ENCODE measurements around the gene CYTH1.

Gene CYTH1, protein sequence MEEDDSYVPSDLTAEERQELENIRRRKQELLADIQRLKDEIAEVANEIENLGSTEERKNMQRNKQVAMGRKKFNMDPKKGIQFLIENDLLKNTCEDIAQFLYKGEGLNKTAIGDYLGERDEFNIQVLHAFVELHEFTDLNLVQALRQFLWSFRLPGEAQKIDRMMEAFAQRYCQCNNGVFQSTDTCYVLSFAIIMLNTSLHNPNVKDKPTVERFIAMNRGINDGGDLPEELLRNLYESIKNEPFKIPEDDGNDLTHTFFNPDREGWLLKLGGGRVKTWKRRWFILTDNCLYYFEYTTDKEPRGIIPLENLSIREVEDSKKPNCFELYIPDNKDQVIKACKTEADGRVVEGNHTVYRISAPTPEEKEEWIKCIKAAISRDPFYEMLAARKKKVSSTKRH

DNA sequence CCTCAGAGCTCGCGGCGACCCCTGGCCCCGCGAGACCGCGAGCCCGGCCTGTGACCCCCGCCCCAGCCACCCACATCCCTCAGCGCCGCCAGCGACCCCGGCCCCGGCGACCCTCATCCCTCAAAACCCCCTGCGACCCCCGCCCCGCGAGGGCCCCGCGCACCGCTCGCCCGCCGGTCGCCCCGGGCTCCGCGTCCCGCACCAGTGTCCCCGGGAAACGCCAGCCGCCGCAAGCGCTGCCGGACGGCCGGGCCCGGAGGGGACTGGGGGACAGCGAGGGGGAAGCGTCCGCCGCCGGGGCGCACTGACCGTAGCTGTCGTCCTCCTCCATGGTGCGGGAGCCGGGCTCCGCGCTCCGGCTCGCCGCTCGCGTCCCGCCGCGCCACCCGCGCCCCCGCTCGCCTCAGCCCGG, at the start of gene CYTH1:
Gene CYTH1, minus strand, starts transcription at position 381 of the 412 bp plus-strand sequence. Its CDS starts 50 bp downstream, at position 331.
- no peak for DNase-seq (ENCODE audit: low read depth)

DNA sequence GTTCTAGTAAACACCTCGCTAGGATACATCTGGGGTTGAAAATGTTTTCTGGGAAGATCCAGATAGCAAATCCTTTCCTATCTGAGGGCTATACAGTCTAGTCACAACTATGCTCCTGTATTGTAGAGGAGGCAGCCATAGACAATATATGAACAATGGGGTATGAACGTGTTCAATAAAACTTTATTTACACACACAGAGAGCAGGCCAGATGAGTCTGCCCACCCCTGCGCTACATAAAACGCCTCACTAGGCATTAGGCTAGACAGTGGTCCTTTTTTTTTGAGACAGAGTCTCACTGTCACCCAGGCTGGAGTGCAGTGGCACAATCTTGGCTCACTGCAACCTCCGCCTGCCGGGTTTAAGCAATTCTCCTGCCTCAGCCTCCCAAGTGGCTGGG, 47.4 kb upstream of the CYTH1 start:
- no peak for DNase-seq (ENCODE audit: low read depth)

DNA sequence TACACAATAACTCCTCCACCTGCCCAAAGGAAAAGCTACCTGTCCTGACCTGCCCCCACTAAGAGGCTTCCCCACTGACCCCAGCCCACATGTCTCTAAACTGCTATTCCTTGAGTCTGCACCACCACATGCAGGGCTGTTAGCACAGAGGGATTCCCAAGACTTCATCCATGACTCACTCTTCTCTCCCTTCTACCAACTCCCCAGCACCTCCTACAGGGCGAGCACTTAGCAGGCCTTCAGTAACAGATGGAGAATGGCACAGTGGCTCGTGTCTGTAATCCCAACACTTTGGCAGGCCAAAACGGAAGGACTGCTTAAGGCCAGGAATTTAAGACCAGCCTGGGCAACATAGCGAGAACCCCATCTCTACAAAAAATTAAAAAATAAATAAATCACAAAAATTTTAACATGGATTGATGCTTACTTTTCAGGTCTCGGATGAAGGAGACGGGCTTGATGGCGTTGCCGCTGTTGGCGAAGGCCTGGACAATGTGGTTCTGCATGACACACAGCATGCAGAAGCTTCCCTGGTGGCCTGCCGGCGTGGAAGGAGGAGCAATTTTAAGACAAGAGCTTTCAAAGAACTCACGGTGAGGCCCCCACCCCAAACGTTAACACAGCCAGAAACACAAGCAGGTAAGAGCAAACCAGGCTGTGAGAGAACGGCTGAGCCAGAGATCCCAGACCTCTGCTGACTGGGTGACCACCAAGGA, 46.6 kb upstream of the CYTH1 start:
- no peak for DNase-seq (ENCODE audit: low read depth)

DNA sequence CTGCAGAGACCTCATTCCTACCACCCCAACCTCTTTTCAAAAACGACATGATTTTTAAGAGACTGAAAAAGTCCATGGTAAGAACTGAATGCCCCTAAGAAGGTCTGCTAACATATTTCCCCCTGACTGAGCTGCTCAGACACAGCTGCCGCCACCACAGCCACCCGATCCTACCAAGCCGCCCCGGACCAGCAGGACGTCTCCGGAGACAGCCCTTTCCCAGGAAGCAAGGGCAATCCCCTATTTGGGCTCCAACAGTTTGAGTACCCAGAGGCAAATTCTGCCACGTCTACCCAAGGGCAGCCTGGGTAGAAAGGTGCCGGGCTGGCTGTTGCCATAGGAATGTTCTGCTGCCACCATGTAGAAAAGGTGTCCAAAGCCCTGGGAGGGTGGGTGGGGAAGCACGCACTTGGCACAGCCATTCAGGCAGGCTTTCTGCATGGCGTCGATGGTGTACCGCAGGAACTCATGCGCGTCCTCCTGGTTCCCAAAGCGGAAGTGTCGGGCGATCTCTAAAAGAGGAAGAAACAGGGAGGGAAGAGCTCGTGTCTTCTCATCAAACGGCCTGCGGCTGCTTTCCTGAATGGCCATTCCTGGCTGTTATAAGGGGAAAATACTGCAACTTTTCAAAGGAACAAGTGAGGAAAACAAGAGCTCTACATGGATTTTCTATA, 44.9 kb upstream of the CYTH1 start:
- DNase-seq (ENCODE audit: low read depth), result no peak

DNA sequence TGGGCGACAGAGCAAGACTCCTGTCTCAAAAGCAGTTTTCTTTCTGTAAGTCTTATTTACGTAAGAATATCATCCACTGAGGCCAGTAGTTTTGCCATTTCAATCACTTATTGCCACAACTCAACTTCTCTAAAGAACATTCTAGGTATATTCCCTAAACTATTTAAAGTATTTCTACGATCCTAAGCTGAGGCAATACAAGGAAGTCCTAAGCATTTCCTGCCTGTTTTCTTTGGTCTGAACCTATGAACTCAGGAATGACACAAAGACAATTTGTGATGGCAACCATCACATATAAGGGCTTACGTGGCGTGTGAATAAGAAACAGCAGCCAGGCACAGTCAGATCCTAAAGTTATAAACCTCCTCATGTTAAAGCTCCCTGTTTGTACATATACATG, 44.3 kb upstream of the CYTH1 start:
- DNase-seq (ENCODE audit: low read depth), result no peak

DNA sequence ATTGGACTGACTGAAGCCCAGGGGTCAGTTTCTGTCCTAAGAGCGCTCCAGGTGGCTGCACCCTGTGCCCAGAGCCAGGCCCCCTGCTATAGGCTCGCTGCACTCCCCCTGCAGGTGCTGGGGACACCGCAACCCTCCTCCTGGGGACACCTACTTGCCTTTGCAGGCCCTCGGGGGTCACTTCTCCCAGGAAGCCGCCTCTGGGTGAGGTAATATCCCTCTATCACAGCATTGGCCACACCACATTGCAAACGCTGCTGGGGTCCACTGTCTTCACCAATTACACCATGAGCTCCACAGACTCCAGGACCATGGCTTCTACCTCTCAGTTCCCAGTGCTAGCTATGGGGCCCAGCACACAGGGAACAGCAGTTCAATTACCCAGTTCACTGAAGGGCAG, 43.6 kb upstream of the CYTH1 start:
- DNase-seq (ENCODE audit: low read depth), result no peak

DNA sequence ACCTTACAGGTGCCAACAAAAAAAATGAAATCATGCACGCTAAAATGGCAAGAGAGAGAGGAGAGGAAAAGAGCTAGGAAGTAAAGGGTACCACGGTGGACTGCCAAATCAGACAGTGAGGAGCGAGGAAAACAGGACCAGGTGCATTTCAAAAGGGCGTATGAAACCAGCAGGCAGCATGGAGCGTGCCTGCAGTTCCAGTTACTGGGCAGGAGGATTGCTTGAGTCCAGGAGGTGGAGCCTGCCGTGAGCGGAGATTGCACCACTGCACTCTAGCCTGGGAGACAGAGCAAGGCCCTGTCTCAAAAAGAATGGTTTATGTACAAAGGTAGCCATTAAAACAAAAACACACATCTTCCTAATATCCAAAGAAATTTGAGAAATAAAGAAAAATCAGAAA, 42.2 kb upstream of the CYTH1 start:
- DNase-seq (ENCODE audit: low read depth), result no peak

DNA sequence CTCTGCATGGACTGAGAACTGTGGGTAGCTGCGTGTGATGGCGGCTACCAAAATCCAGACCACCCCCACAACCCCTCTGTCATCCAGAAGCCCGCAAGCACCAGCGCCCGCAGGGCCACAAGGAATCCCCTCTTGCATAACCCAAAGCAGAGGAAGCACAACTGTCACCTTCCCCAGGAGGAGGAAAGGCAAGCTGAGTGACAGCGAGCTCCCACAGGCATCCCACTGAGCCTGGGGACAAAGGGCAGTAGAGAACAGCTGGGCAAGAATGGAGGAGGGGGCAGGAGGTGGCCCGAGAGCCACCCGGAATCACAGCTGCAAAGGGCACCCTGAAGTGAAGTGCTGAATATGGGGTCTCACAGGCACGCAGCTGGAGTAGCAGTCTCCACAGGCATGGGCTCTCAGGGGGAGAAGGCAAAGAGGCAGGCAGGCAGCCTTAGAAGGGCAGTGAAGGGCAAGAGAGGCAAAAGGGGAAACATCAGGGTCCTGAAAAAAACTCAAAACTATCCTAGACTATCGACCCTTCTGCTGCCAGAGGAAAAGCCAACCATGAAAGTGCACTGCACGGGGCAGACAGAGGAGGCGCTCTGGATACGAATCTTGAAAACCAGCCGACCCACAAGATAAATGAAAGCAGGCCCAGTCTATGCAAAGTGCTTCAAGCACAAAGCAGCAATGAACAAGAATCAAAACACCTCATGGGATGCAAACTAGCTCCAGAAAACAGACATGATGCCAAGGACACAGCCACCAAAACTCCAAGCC, 41.4 kb upstream of the CYTH1 start:
- DNase-seq (ENCODE audit: low read depth), result no peak

DNA sequence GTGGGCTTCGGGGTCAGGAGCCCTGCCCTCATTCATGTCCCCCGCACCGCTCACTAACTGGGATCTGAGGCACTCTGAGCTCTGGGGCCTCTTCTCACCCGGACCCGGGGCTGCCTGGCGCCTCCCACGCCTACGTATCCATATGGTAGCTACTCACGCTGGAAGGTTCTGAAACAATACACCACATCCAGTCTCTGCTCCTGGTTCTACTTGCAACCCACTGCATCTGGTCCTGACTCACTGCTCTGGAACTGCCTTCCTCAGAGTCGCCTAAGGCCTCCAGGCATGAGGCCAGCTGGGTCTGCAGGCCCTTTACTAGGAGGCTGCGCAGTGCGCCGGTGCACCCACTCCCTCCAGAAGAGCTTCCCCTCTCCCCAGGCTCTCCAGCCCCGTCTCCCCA, 40.5 kb upstream of the CYTH1 start:
- no peak for DNase-seq (ENCODE audit: low read depth)

DNA sequence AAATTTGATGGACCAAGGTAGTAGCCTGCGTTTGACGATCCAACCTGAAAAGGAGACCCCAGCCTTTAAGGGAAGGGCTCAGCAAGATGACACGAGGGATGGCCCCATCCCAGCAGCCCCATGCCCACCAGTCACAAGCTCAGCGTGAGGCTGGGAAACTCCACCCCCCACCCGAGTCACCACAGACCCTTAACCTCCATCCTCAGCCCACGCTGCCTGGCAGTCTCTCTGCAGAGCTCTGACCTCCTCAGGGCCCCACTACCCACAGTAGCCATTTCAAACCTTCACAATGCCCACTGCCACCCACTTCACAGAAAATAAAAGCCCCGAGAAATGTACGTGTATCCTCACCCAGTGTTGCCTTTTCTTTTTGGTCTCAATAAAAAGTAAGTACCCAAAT, 39.9 kb upstream of the CYTH1 start:
- no peak for DNase-seq (ENCODE audit: low read depth)

DNA sequence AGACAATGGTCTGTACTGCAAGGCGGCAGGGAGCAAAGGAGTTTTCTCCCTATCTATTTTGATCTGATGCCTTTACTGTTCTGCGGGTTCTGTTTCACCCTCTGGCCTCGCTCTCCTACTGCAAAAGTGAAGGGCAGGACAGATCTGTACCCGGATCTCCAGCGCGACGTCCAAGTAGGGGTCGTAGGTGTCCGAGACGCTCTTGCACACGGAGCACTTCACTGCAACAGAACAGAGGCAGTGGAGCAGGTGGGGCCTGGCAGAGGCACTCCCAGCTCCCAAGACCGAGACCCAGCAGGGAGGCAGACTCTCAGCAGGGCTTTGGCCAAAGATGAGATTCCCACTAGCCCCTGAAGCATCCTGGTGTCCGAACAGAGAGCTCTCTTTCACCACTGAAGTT, 38.8 kb upstream of the CYTH1 start:
- no peak for DNase-seq (ENCODE audit: low read depth)

DNA sequence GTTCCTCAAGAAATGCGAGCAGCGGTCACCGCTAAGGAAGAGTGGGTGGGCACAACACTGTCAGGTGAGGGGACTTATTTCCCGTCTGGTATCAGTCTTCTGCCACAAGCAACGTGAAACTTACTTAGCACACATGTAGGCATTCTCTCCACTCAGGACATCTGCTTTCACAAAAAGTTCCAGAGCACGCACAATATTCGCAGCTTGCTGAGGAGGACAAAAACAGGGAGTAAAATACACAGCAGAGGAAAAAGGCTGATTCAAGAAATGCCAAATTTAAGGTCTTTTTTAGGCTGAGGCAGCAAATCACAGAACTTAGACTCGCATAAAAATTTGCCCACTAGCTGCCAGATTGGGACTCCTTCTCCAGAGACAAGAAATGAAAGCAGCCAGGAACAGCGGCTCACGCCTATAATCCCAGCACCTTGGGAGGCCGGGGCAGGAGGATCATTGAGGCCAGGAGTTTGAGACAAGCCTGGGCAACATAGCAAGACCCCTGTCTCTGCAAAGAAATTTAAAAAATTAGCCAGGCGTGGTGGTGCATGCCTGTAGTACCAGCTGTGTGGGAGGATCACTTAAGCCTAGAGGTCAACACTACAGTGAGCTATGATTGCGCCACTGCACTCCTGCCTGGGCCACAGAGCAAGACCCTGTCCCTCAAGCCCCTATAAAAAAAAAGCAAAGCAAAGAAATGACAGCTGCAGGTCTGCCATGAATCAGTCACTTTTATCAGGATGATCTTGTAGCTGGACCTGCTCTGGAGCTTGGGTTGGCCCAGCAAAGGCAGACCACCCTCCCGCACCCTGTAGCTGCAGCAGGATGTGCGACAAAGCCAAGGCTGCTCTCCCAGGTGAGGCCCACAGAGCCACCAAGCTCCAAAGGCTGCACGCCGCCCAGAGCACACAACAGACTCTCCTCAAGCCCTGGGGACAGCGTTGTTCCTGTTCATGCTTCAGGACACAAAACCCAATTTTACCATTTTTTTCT, 38.0 kb upstream of the CYTH1 start:
- DNase-seq (ENCODE audit: low read depth), result no peak

DNA sequence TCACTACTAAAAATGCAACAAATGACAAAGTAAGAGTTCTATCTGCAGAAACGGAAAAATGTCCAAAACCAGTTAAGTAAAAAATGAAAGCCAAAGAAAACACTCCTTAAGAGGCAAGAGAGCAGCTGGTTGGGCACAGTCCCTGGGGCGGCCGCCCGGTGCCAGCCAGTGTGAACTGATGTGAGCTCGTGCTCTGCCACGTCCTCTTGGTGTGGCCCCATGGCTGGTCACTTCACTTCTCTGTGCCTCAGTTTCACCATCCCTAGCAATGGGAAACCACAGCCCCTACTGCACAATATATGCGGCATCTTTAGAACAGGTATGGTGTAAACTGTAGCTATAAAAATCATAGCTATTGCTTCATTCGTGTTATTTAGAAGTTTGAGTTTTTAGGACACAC, 37.3 kb upstream of the CYTH1 start:
- no peak for DNase-seq (ENCODE audit: low read depth)

DNA sequence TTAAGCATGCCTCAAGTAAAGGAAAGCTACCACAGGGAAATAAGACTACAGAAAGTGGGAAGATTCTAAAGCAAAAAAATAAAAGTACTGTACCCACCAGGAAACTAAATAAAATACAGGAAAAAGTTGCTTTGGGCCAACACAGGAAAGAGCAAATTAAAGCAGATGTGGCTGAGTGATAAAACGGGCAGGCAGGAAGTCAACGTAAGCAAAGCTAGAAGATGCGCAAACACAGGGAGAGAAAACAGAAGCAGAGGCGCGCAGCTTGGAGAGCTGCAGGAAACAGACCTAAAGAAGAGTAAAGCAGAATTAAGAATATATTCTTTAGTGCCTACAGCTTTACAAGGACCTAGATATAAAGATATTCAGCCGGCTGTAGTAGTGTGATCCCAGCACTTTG, 36.9 kb upstream of the CYTH1 start:
- no peak for DNase-seq (ENCODE audit: low read depth)

DNA sequence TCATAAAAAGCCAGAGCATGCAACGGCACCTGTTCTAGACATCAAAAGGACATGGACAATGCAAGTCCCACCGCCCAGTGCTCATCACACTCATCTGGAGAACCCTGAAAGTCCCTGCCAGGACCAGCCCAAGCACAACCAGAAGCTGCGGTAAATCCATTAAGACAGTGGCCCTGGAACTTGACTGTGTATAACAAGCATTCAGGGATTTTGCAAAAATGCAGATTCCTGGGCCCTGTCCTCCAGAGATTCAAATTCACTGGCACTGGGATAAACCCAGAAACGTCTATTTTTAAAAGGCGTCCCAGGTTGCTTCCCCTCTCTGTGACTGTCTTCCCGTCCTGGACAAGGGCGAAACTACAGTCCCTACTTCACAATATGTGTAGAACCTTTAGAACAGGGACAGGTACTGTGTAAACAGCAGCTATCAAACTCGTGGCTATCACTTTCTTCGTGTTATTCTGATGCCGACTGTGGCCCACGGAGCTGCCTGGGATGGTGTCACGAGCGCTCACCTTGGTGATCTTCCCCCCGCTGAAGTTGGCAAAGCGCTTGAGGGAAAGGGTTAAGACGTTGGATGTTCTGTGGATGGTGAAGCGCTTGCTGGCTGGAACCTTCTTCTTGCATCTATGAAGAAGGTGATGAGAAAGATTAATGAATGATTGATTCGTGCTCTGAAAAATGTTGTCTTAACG, 36.2 kb upstream of the CYTH1 start:
- DNase-seq (ENCODE audit: low read depth), result no peak

DNA sequence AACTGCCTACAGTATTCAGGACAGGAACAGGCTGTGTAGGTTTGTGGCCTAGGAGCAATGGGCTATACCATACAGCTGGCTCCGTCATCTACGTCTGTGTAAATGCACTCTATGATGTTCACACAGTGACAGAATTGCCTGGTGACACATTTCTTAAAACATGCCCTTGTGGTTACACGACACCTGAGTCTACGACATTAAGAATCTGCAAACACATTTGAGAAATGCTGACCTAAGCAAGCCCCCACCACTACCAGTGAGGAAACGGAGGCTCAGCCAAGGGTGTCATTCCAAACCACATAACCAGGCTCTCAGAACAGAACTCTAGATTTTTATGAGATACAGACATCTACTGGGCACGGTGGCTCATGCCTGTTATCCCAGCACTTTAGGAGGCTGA, 35.0 kb upstream of the CYTH1 start:
- peak; percentile 50 for DNase-seq (ENCODE audit: low read depth)

DNA sequence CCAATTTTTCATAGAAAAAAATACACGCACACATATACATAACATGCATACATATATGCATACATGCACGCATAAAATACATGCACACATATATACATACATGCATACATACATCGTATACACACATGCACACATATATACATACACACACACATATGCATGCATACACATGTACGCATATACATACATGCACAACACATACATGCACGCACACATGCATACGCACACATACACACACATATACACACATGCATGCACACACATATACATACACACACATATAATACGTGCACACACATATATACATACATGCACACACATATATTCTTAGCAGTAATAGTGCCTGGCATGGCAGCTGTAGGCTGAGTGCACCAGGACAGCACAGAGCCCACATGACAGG, 33.6 kb upstream of the CYTH1 start:
- no peak for DNase-seq (ENCODE audit: low read depth)

DNA sequence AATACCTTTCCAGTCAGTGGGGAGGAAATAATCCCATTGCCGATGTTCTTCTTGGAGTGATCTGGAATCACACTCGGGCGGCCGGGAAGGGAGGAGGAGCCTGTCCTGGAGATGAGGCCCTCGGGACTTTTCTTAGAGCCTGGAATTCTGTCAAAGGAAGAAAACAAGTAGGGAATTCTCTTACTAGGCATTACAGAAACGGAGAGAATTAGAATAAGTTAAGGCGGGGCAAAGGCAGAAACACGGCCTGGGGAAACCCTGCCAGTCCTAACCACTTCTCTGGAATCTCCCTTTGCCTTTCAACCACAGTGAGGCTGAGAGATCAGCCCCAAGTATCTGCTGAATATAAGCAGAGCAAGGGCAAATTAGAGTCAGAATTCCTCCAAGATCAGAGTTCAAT, 30.8 kb upstream of the CYTH1 start:
- DNase-seq (ENCODE audit: low read depth), result no peak

DNA sequence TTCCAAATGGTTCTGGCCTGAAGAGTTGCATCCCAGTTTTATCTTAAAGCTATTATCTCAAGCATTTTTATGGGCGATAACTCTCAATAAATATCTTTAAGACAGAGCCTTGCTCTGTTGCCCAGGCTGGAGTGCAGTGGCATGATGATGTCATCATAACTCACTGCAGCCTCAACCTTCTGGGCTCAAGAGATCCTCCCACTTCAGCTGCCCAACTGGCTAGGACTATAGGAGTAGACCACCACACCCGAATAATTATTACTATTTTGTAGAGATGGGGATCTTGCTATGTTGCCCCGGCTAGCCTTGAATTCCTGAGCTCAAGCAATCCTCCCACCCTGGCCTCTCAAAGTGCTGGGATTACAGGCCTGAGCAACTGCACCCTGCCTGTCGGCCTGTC, 26.1 kb upstream of the CYTH1 start:
- no peak for DNase-seq (ENCODE audit: low read depth)

DNA sequence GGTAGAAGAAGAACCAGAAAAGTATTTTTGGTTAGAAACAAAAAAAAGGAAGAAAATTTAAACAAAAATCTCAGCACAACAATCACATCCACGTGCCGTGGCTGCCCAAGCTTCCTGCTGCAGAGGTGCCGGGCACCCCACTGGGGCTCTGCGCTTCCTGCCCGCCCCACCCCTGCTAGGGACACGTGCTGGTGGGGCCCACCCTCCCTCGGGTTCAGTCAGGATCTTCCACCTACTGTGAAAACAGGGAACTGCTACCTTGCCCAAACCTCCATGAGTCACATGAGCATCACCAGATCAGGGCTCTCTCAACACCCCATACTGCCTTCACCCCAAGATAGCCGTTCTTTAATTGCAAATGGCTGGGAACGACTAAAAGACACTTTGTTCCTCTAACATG, 24.4 kb upstream of the CYTH1 start:
- DNase-seq (ENCODE audit: low read depth), result peak; percentile 44

DNA sequence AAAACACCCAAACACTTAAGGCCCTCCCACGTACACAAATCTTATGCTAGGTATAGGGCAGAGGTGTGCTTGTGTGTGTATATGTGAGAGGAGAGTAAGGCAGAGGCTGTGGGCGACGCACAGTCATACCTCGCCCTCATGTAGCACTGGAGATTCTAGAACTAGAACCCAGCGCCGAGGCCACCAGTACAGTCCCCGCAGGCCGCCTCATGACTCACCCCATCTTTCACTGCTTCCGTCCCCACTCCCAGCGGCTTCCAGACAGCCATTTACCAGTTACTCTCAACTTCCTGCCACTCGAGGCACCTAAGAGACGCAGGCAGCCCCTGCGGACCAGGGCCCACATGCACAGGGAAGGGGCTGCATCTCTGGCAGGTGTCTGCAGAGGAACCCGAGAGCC, 23.2 kb upstream of the CYTH1 start:
- DNase-seq (ENCODE audit: low read depth), result peak; percentile 83

Measured in activated T-helper 9 cell treated with anti-CD3 and anti-CD28 coated beads, Interleukin-2, amount 50 U/mL, for 16 hours (primary cell).